T-cell (primary cell): ENCODE results near the gene MIDN. TPM values are rescaled to one million over a fixed set of nuclear protein-coding genes. Genes with fewer than 3 reads are reported as not detected.

Experiments used
- ATAC-seq, 4 experiments: fragments of 200-7000 bp in 3 of 4; fragments of 150-1000 bp in 1 of 4; cut with Tn5 transposase; replicated peaks in 1 of 4; 1 replicate in 3 of 4; 2 replicates in 1 of 4; pipeline ENCODE4 v1.10.0; 2021; ENCODE audit warnings: moderate library complexity in 3 of 4, mild to moderate bottlenecking in 2 of 4, moderate number of reproducible peaks in 1 of 4
- CTCF ChIA-PET, 2 donors: fragments of 300-600 bp; sonication (Branson Sonifier 250); formaldehyde crosslinking; loops; one replicate each; lab custom pipeline; 2022; ENCODE audit warnings: antibody characterized with exemption in 2 of 2; lab: Charles Lee
- POLR2A ChIA-PET, 2 donors: fragments of 300-600 bp; sonication (Branson Sonifier 250); formaldehyde crosslinking; loops; one replicate each; lab custom pipeline; 2022; ENCODE audit warnings: antibody characterized with exemption in 2 of 2; lab: Charles Lee
- DNase-seq, 35 experiments: peaks; one replicate each; pipeline versions ENCODE4 v3.0.0 to v3.0.0-alpha.2; 2013 to 2023
- H3K27ac ChIP-seq: one replicate; pipeline ENCODE4 v1.5.1; 2013; ENCODE audit warnings: low read length
- H3K27me3 ChIP-seq, 2 experiments: replicated peaks in 1 of 2; 1 replicate in 1 of 2; 2 replicates in 1 of 2; pipeline versions ENCODE4 v1.6.1 to v1.7.0; 2013; ENCODE audit warnings: low read length in 1 of 2, mixed read lengths in 1 of 2; ENCODE audit not compliant: control insufficient read depth in 2 of 2, insufficient read depth in 2 of 2; ENCODE audit errors: extremely low read depth in 1 of 2
- H3K36me3 ChIP-seq, 2 donors: 1 replicate in 1 of 2; 2 replicates in 1 of 2; pipeline versions ENCODE4 v1.6.1 to v1.7.0; 2013; ENCODE audit warnings: low read length in 1 of 2; ENCODE audit not compliant: control insufficient read depth in 2 of 2, insufficient read depth in 1 of 2; ENCODE audit errors: extremely low read depth in 1 of 2
- H3K4me1 ChIP-seq, 2 experiments: 1 replicate in 1 of 2; 2 replicates in 1 of 2; pipeline versions ENCODE4 v1.6.1 to v1.7.0; 2013; ENCODE audit warnings: low read length in 2 of 2, mixed read lengths in 1 of 2; ENCODE audit not compliant: insufficient read depth in 2 of 2, control insufficient read depth in 1 of 2; ENCODE audit errors: extremely low read depth in 1 of 2
- H3K4me3 ChIP-seq, 2 donors: 1 replicate in 1 of 2; 2 replicates in 1 of 2; pipeline versions ENCODE4 v1.5.1 to v1.7.0; 2013; ENCODE audit warnings: mild to moderate bottlenecking in 2 of 2, low read length in 1 of 2, moderate library complexity in 1 of 2; ENCODE audit not compliant: control insufficient read depth in 1 of 2; ENCODE audit errors: extremely low read depth in 1 of 2
- H3K9me3 ChIP-seq: 2 replicates; pipeline ENCODE4 v1.7.0; 2013
- H3K27ac Mint-ChIP-seq, 2 donors: one replicate each; pipeline ENCODE4 v1.8.0; 2020 to 2021; ENCODE audit warnings: mild to moderate bottlenecking in 2 of 2, mixed read lengths in 2 of 2
- H3K27me3 Mint-ChIP-seq, 2 donors: one replicate each; pipeline ENCODE4 v1.8.0; 2021 to 2022; ENCODE audit warnings: mixed read lengths in 2 of 2
- H3K36me3 Mint-ChIP-seq: one replicate; pipeline ENCODE4 v1.8.0; 2021; ENCODE audit warnings: mixed read lengths
- H3K4me1 Mint-ChIP-seq, 3 donors: one replicate each; pipeline ENCODE4 v1.8.0; 2020 to 2022; ENCODE audit warnings: mixed read lengths in 3 of 3, mild to moderate bottlenecking in 1 of 3
- H3K4me3 Mint-ChIP-seq, 3 donors: one replicate each; pipeline ENCODE4 v1.8.0; 2020 to 2022; ENCODE audit warnings: mild to moderate bottlenecking in 3 of 3, mixed read lengths in 3 of 3, moderate library complexity in 3 of 3
- H3K9me3 Mint-ChIP-seq, 3 donors: one replicate each; pipeline ENCODE4 v1.8.0; 2020 to 2022; ENCODE audit warnings: mixed read lengths in 3 of 3
- WGBS: methylation state at CpG from one replicate; pipeline ENCODE4 v1.1.5; 2013; ENCODE audit warnings: missing lambda C conversion rate; ENCODE audit not compliant: insufficient coverage; 5-methylcytosine and 5-hydroxymethylcytosine counted together
- total RNA-seq, 35 experiments: library from RNA in 6 of 35; stranded (reverse) in 6 of 35; fragments of 120-200 nt in 1 of 35; gene quantifications; one replicate each; pipeline versions ENCODE4 v1.2.1 to v1.2.4 and lab custom pipeline; 2013 to 2026

Gene MIDN
- total RNA-seq, 5 donors from 2014 or later (not counting 1 experiment from before 2014, with no cell fraction given) = 54.0 to 161 (median 66.9) TPM

GRCh38 chr19:1239420-1239795 lies 9.0 kb upstream of the MIDN start:
- H3K27me3 Mint-ChIP-seq = peaks cover 5 to 8% of the 10 kb centered on the region in 2 donors
- WGBS = 91% methylated on average over 8 of the region's 11 CpGs
- POLR2A ChIA-PET = no interaction called here
- no peaks in the 10 kb centered on the region for H3K9me3 ChIP-seq
- peaks cover 24 to 43% (median 42%) of the 10 kb centered on the region in 3 donors for H3K4me1 Mint-ChIP-seq
- peak overlapping the region; percentile 58 to 66 for H3K27ac Mint-ChIP-seq
- peak overlapping the region; percentile 70 for H3K27ac ChIP-seq
- peaks cover 12 to 69% of the 10 kb centered on the region in 2 experiments for H3K4me1 ChIP-seq
- no peaks in the 10 kb centered on the region for H3K36me3 Mint-ChIP-seq
- H3K9me3 Mint-ChIP-seq = no peaks in the 10 kb centered on the region
- H3K4me3 ChIP-seq = no peak overlapping the region
- CTCF ChIA-PET = no interaction called here
- peaks cover 4 to 8% of the 10 kb centered on the region in 2 donors for H3K36me3 ChIP-seq
- ATAC-seq (no peak), DNase-seq (peak in 2 of 35 experiments; percentile 14 to 26)
- peaks cover 2 to 40% of the 10 kb centered on the region in 2 experiments for H3K27me3 ChIP-seq
- H3K4me3 Mint-ChIP-seq = peak overlapping the region; percentile 78 to 93 (median 80)

- Mint-ChIP-seq H3K9me3 (no peaks in the 10 kb centered on the region), H3K27me3 (peaks cover 5 to 8% of the 10 kb centered on the region in 2 donors), H3K4me3 (peak overlapping the region in 2 of 3 donors; percentile 88 to 93), H3K4me1 (peaks cover 24 to 47% (median 46%) of the 10 kb centered on the region in 3 donors), H3K27ac (peak overlapping the region in 1 of 2 donors; percentile 58), H3K36me3 (no peaks in the 10 kb centered on the region)
- H3K27ac ChIP-seq = peak overlapping the region; percentile 70
- H3K27me3 ChIP-seq = peaks cover 2 to 40% of the 10 kb centered on the region in 2 experiments
- DNase-seq = peak; percentile 72 to 100 (median 91)
- POLR2A ChIA-PET = interaction anchor here (0.6 to 1.1 kb wide), 3 partner anchors 29 to 394 kb away, joined by 3 to 5 read pairs (median 3); partner anchors contain the start of gene CIRBP (in 1 of the 2)
- peaks cover 18 to 75% of the 10 kb centered on the region in 2 experiments for H3K4me1 ChIP-seq
- 15% methylated on average over 76 of the region's 84 CpGs for WGBS
- no peaks in the 10 kb centered on the region for H3K9me3 ChIP-seq
- ATAC-seq = peak; percentile 47 to 71 (median 50)
- peaks cover 4 to 10% of the 10 kb centered on the region in 2 donors for H3K36me3 ChIP-seq
- peak overlapping the region; percentile 24 to 35 for H3K4me3 ChIP-seq
- CTCF ChIA-PET = interaction anchor here in 1 of 2 donors (1.0 kb wide), 1 partner anchor 22 kb away, joined by 3 read pairs; no protein-coding TSS in a partner anchor
These were observed 8.3 kb upstream of the MIDN start for GRCh38 chr19:1239796-1240737.

GRCh38 chr19:1240925-1241324 lies 7.5 kb upstream of the MIDN start:
- DNase-seq = no peak
- H3K9me3 Mint-ChIP-seq = no peaks in the 10 kb centered on the region
- Histone ChIP-seq H3K4me1 (peaks cover 18 to 84% of the 10 kb centered on the region in 2 experiments), H3K27ac (no peak overlapping the region), H3K27me3 (peaks cover 2 to 34% of the 10 kb centered on the region in 2 experiments), H3K36me3 (peaks cover 4 to 10% of the 10 kb centered on the region in 2 donors), H3K4me3 (peak overlapping the region; percentile 35 to 45), H3K9me3 (no peaks in the 10 kb centered on the region)
- H3K27ac Mint-ChIP-seq = peak overlapping the region in 1 of 2 donors; percentile 89
- H3K36me3 Mint-ChIP-seq = no peaks in the 10 kb centered on the region
- H3K4me3 Mint-ChIP-seq = peak overlapping the region; percentile 81 to 93 (median 88)
- ChIA-PET CTCF (interaction anchor here in 1 of 2 donors (1.0 kb wide), 1 partner anchor 21 kb away, joined by 3 read pairs; no protein-coding TSS in a partner anchor), POLR2A (interaction anchor here (0.6 to 1.1 kb wide), 3 partner anchors 28 to 394 kb away, joined by 3 to 5 read pairs (median 3); partner anchors contain the start of gene CIRBP (in 1 of the 2))
- H3K27me3 Mint-ChIP-seq = peaks cover 5 to 8% of the 10 kb centered on the region in 2 donors
- WGBS = 75% methylated on average over 14 of the region's 15 CpGs
- H3K4me1 Mint-ChIP-seq = peaks cover 24 to 47% (median 46%) of the 10 kb centered on the region in 3 donors
- ATAC-seq = no peak

- CTCF ChIA-PET = interaction anchor here (0.5 to 1.0 kb wide), 2 partner anchors 21 to 214 kb away, joined by 3 to 4 read pairs; no protein-coding TSS in a partner anchor
- Mint-ChIP-seq H3K27me3 (peaks cover 5 to 8% of the 10 kb centered on the region in 2 donors), H3K4me3 (peak within 1 kb of the TSS; percentile 87 to 93 (median 88)), H3K9me3 (no peaks in the 10 kb centered on the region), H3K4me1 (peaks cover 24 to 47% (median 46%) of the 10 kb centered on the region in 3 donors), H3K27ac (peak within 1 kb of the TSS; percentile 75 to 89), H3K36me3 (no peaks in the 10 kb centered on the region)
- ATAC-seq = peak; percentile 67 to 75 (median 74)
- Histone ChIP-seq H3K4me1 (peaks cover 18 to 82% of the 10 kb centered on the region in 2 experiments), H3K9me3 (no peaks in the 10 kb centered on the region), H3K27ac (peak within 1 kb of the TSS; percentile 23), H3K27me3 (peaks cover 2 to 27% of the 10 kb centered on the region in 2 experiments), H3K4me3 (peak within 1 kb of the TSS; percentile 45 to 69), H3K36me3 (peaks cover 4 to 10% of the 10 kb centered on the region in 2 donors)
- POLR2A ChIA-PET = no interaction called here
- under 1% methylated on average over 65 of the region's 79 CpGs for whole genome bisulfite sequencing
- DNase-seq = peak; percentile 81 to 96 (median 86)
These were observed 6.8 kb upstream of the MIDN start, which contains the start of gene ATP5F1D for GRCh38 chr19:1241417-1242095. Gene ATP5F1D, plus strand, starts transcription at chr19:1241751. Its CDS starts 100 bp downstream, at chr19:1241851.

GRCh38 chr19:1243768-1244692 lies 4.4 kb upstream of the MIDN start:
- peaks cover 16 to 38% (median 38%) of the 10 kb centered on the region in 3 donors for H3K4me1 Mint-ChIP-seq
- DNase-seq (peak; percentile 72 to 92 (median 84)), ATAC-seq (peak; percentile 38 to 41 (median 39))
- H3K27ac Mint-ChIP-seq = peak overlapping the region; percentile 80 to 92
- H3K36me3 ChIP-seq = peaks cover 4 to 10% of the 10 kb centered on the region in 2 donors
- WGBS = 64% methylated on average over 30 of the region's 33 CpGs
- H3K27me3 Mint-ChIP-seq = no peaks in the 10 kb centered on the region
- H3K27ac ChIP-seq = peak overlapping the region; percentile 58
- no peaks in the 10 kb centered on the region for H3K36me3 Mint-ChIP-seq
- no peaks in the 10 kb centered on the region for H3K9me3 Mint-ChIP-seq
- H3K27me3 ChIP-seq = peaks cover 0 to 11% of the 10 kb centered on the region in 2 experiments
- no peaks in the 10 kb centered on the region for H3K9me3 ChIP-seq
- CTCF ChIA-PET = interaction anchor here (0.5 to 3.8 kb wide), 13 partner anchors 9 to 147 kb away, joined by 3 to 115 read pairs (median 5); partner anchors contain the start of gene CIRBP (in 1 of the 2)
- POLR2A ChIA-PET = interaction anchor here (0.5 to 2.7 kb wide), 6 partner anchors 9 to 28 kb away, joined by 3 to 58 read pairs (median 10); partner anchors contain the start of gene CIRBP (in 2 of the 2)
- peak overlapping the region; percentile 43 to 93 (median 59) for H3K4me3 Mint-ChIP-seq
- no peak overlapping the region for H3K4me3 ChIP-seq
- peaks cover 18 to 77% of the 10 kb centered on the region in 2 experiments for H3K4me1 ChIP-seq
